Smooth muscle cell (in vitro differentiated cells): Measurements from ENCODE around the gene MTCP1. TPM values are rescaled to one million over a fixed set of nuclear protein-coding genes. Genes with fewer than 3 reads are reported as not detected.

Experiments used
- DNase-seq: peaks from one replicate; lab custom pipeline; 2025; ENCODE audit not compliant: unreplicated experiment; lab: John Stamatoyannopoulos, UW
- H2AFZ ChIP-seq: fragments of 200-600 bp; sonication (generic); 2 replicates; pipeline ENCODE4 v1.6.0; 2016; ENCODE audit warnings: antibody characterized with exemption, low read depth, mild to moderate bottlenecking
- H3F3A ChIP-seq: fragments of 200-600 bp; sonication (generic); 2 replicates; pipeline ENCODE4 v1.6.0; 2017; ENCODE audit warnings: antibody characterized with exemption, low read depth
- H3K27ac ChIP-seq: fragments of 200-600 bp; sonication (generic); 2 replicates; pipeline ENCODE4 v1.5.1; 2016; ENCODE audit warnings: low read depth, mild to moderate bottlenecking
- H3K27me3 ChIP-seq: fragments of 200-600 bp; sonication (generic); 2 replicates; pipeline ENCODE4 v1.6.1; 2016; ENCODE audit warnings: low read depth, mild to moderate bottlenecking
- H3K36me3 ChIP-seq: fragments of 200-600 bp; sonication (generic); 2 replicates; pipeline ENCODE4 v1.5.1; 2016; ENCODE audit warnings: low read depth
- H3K4me1 ChIP-seq: fragments of 200-600 bp; sonication (generic); 2 replicates; pipeline ENCODE4 v1.5.1; 2016; ENCODE audit warnings: low read depth
- H3K4me2 ChIP-seq: fragments of 200-600 bp; sonication (generic); 2 replicates; pipeline ENCODE4 v1.6.0; 2016; ENCODE audit warnings: mild to moderate bottlenecking
- H3K4me3 ChIP-seq: fragments of 200-600 bp; sonication (generic); 2 replicates; pipeline ENCODE4 v1.5.1; 2016; ENCODE audit warnings: mild to moderate bottlenecking
- H3K79me2 ChIP-seq: fragments of 200-600 bp; sonication (generic); 2 replicates; pipeline ENCODE4 v1.6.0; 2016; ENCODE audit warnings: low read depth, mild to moderate bottlenecking
- H3K9ac ChIP-seq: fragments of 200-600 bp; sonication (generic); 2 replicates; pipeline ENCODE4 v1.6.0; 2016; ENCODE audit warnings: low read depth
- H3K9me3 ChIP-seq: fragments of 200-600 bp; sonication (generic); replicated peaks from 2 replicates; pipeline ENCODE4 v1.5.1; 2016; ENCODE audit warnings: low read depth
- H4K20me1 ChIP-seq: fragments of 200-600 bp; sonication (generic); 2 replicates; pipeline ENCODE4 v1.6.0; 2016; ENCODE audit warnings: low read depth
- WGBS: methylation state at CpG from one replicate; pipeline ENCODE4 v1.1.7; 2016; ENCODE audit warnings: low lambda C conversion rate; 5-methylcytosine and 5-hydroxymethylcytosine counted together
- polyA plus RNA-seq: library from polyadenylated mRNA; unstranded; fragments of >200 nt; fragmentation: Nextera tagmentation; extraction: Ambion mirVana; gene quantifications from 2 replicates; pipeline ENCODE4 v1.2.1, GENCODE V29; 2016
- total RNA-seq: library from RNA; depleted of rRNA; stranded (reverse); fragments of >200 nt; gene quantifications from 2 replicates; pipeline ENCODE4 v1.2.3, GENCODE V29; 2014
- TF ChIP-seq, protein P1 (sequence below): fragments of 200-600 bp; sonication (generic); IDR thresholded peaks from 2 replicates; pipeline ENCODE4 v1.5.1; 2017; ENCODE audit warnings: borderline replicate concordance, mild to moderate bottlenecking, antibody characterized with exemption; ENCODE audit not compliant: insufficient read depth, poor library complexity, severe bottlenecking

Gene MTCP1
- total and polyA plus RNA-seq, 2 experiments from 2014 or later, result 0.40 to 20.2 TPM

DNA sequence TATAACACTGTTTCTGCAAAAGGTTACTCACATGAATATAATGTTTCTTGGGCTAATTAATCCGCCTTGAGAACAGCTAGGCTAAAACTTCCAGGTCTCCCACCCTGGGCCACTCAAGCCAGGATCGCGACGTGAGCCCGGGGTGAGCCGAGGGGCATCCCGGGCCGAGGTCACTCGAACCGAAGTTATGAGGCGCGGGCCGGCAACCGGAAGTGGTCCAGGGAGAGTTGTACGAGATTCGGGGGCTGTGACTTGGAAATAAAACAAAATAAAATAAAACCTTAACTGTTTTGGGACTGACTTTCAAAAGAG, 317 bp downstream of the MTCP1 start:
- Histone ChIP-seq H3K36me3 (no peaks in the 10 kb centered on the region), H4K20me1 (no peaks in the 10 kb centered on the region), H3K79me2 (peaks cover 10% of the 10 kb centered on the region), H3F3A (no peaks in the 10 kb centered on the region), H3K4me2 (peak overlapping the region; percentile 86), H3K4me1 (no peaks in the 10 kb centered on the region), H3K4me3 (peak overlapping the region; percentile 68), H3K27ac (peak overlapping the region; percentile 81), H2AFZ (peak overlapping the region; percentile 69), H3K27me3 (no peaks in the 10 kb centered on the region), H3K9ac (peak overlapping the region; percentile 81), H3K9me3 (no peaks in the 10 kb centered on the region)
- no peak for DNase-seq
- 37% methylated on average over 16 of the region's 16 CpGs for WGBS
- TF ChIP-seq, protein P1, sequence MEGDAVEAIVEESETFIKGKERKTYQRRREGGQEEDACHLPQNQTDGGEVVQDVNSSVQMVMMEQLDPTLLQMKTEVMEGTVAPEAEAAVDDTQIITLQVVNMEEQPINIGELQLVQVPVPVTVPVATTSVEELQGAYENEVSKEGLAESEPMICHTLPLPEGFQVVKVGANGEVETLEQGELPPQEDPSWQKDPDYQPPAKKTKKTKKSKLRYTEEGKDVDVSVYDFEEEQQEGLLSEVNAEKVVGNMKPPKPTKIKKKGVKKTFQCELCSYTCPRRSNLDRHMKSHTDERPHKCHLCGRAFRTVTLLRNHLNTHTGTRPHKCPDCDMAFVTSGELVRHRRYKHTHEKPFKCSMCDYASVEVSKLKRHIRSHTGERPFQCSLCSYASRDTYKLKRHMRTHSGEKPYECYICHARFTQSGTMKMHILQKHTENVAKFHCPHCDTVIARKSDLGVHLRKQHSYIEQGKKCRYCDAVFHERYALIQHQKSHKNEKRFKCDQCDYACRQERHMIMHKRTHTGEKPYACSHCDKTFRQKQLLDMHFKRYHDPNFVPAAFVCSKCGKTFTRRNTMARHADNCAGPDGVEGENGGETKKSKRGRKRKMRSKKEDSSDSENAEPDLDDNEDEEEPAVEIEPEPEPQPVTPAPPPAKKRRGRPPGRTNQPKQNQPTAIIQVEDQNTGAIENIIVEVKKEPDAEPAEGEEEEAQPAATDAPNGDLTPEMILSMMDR, result no peak

DNA sequence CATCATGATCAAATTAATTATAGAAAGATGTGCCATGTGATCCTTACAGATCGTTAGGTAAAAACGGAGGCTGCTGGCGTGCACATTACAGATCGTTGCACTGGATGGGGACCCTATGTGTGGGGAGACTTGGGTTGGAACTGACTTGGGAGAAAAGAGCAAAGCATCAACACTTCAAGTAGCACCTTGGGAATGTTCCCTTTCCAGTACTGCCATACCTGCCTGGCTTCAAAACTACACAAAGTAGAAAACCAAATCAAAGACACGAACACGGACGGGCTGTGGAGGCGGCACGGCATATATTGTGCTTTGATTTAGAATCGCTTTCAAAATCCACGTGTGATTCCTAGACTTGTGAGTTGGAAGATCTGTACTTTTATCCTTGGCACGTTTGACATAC, 898 bp downstream of the MTCP1 start:
- no peaks in the 10 kb centered on the region for H3K9me3 ChIP-seq
- no peak for DNase-seq
- H3F3A ChIP-seq, result no peaks in the 10 kb centered on the region
- peak overlapping the region; percentile 69 for H2AFZ ChIP-seq
- no peaks in the 10 kb centered on the region for H4K20me1 ChIP-seq
- 42% methylated on average over 12 of the region's 12 CpGs for WGBS
- H3K4me2 ChIP-seq, result peak overlapping the region; percentile 86
- H3K4me1 ChIP-seq, result no peaks in the 10 kb centered on the region
- H3K9ac ChIP-seq, result peak overlapping the region; percentile 81
- no peaks in the 10 kb centered on the region for H3K36me3 ChIP-seq
- TF ChIP-seq, protein P1, result no peak
- H3K27ac ChIP-seq, result no peak overlapping the region
- H3K4me3 ChIP-seq, result peak overlapping the region; percentile 68
- no peaks in the 10 kb centered on the region for H3K27me3 ChIP-seq
- peaks cover 10% of the 10 kb centered on the region for H3K79me2 ChIP-seq

DNA sequence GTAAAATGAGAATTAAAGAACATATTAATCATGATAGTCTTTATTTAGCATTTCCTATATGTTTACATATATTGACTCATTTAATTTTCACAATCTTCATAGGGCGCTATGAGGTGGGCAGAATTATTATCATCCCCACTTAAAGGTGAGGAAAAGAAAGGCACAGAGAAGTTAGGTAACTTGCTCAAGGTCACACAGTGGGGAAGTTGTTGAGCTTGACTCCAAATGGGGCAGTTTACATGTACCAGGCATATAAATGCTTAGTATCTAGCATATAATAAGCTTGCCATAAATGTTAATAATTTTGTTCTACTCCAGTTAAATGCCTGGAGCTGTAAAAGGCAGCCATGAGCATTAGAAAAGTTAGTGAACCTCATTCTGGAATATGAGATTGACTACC, 1.5 kb downstream of the MTCP1 start:
- no peak overlapping the region for H2AFZ ChIP-seq
- no peak for DNase-seq
- peak overlapping the region; percentile 68 for H3K4me3 ChIP-seq
- H3K9me3 ChIP-seq, result no peaks in the 10 kb centered on the region
- H3K4me1 ChIP-seq, result no peaks in the 10 kb centered on the region
- no peaks in the 10 kb centered on the region for H4K20me1 ChIP-seq
- H3K9ac ChIP-seq, result no peak overlapping the region
- TF ChIP-seq, protein P1, result no peak
- H3K4me2 ChIP-seq, result peak overlapping the region; percentile 86
- H3K79me2 ChIP-seq, result peaks cover 10% of the 10 kb centered on the region
- no peaks in the 10 kb centered on the region for H3K27me3 ChIP-seq
- H3K36me3 ChIP-seq, result no peaks in the 10 kb centered on the region
- no peak overlapping the region for H3K27ac ChIP-seq
- 74% methylated on average over 1 of the region's 1 CpG for WGBS
- no peaks in the 10 kb centered on the region for H3F3A ChIP-seq

DNA sequence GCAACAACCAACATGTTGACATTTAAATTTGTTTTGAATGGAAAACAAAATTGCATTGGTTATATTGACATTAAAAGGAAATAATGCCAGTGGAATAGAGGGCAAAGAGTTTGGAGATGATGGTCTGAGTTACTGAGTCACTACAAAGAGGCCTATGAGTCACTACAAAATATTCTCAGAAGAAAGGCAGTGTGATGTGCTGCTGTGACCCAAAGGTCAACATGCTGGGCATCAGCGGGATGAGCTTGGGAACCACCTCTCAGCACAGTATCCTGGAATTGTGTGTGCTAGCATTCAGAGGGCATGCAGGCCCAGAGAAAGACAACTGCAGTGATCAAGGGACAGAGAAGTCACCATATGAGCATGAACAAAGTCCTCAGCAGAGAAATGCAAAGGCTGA, 2.8 kb downstream of the MTCP1 start:
- Histone ChIP-seq H3K27ac (no peak overlapping the region), H4K20me1 (no peaks in the 10 kb centered on the region), H2AFZ (no peak overlapping the region), H3K4me2 (no peak overlapping the region), H3K27me3 (no peaks in the 10 kb centered on the region), H3K9me3 (no peaks in the 10 kb centered on the region), H3K79me2 (peaks cover 10% of the 10 kb centered on the region), H3K36me3 (no peaks in the 10 kb centered on the region), H3K4me3 (no peak overlapping the region), H3F3A (no peaks in the 10 kb centered on the region), H3K4me1 (no peaks in the 10 kb centered on the region), H3K9ac (no peak overlapping the region)
- WGBS, result 53% methylated on average over 1 of the region's 1 CpG
- TF ChIP-seq, protein P1, result no peak
- no peak for DNase-seq
